Body of pancreas (tissue), 4 donors: ENCODE measurements around the gene ZNF212. TPM values are rescaled to one million over a fixed set of nuclear protein-coding genes. Genes with fewer than 3 reads are reported as not detected.
"Not testable (repeated sequence)": the region's sequence is repeated elsewhere in the genome, so short reads cannot be mapped to it uniquely, and the experiment has no call there.

Experiments
- ATAC-seq: fragments of 150-250 bp; one replicate; pipeline ENCODE4 v1.9.1; 2016
- DNase-seq, 4 donors: peaks; one replicate each; pipeline ENCODE4 v3.0.0-alpha.2; 2019
- H3K27ac ChIP-seq, 4 donors: fragments of 200-600 bp; sonication (generic); 1 replicate in 3 of 4; 2 replicates in 1 of 4; pipeline versions ENCODE4 v1.5.1 to v1.6.1; 2016 to 2019; ENCODE audit warnings: mild to moderate bottlenecking in 1 of 4, mixed read lengths in 1 of 4, moderate library complexity in 1 of 4
- H3K27me3 ChIP-seq, 2 donors: fragments of 200-600 bp; sonication (generic); one replicate each; pipeline ENCODE4 v1.6.0; 2016; ENCODE audit warnings: mild to moderate bottlenecking in 1 of 2
- H3K36me3 ChIP-seq, 2 donors: fragments of 200-600 bp; sonication (generic); replicated peaks in 1 of 2; 2 replicates each; pipeline ENCODE4 v1.5.1; 2016; ENCODE audit warnings: low read depth in 2 of 2; ENCODE audit not compliant: insufficient read depth in 1 of 2
- H3K4me1 ChIP-seq: fragments of 200-600 bp; sonication (generic); one replicate; pipeline ENCODE4 v1.6.0; 2016
- H3K4me3 ChIP-seq, 2 donors: fragments of 200-600 bp; sonication (generic); 1 replicate in 1 of 2; 2 replicates in 1 of 2; pipeline ENCODE4 v1.5.1; 2016 to 2019
- H3K9me3 ChIP-seq, 3 donors: fragments of 200-600 bp; sonication (generic); 1 replicate in 2 of 3; 2 replicates in 1 of 3; pipeline ENCODE4 v1.5.1; 2016
- CTCF ChIP-seq, 7 experiments: fragments of 450-650 bp in 4 of 7; fragments of 200-600 bp in 3 of 7; sonication (generic) in 3 of 7; IDR thresholded peaks; one replicate each; pipeline ENCODE4 v1.5.1; 2016 to 2019; ENCODE audit warnings: antibody characterized with exemption in 7 of 7
- POLR2A ChIP-seq, 3 donors: fragments of 450-650 bp; IDR thresholded peaks; one replicate each; pipeline ENCODE4 v1.6.1; 2016; ENCODE audit warnings: antibody characterized with exemption in 3 of 3, mild to moderate bottlenecking in 2 of 3
- WGBS, 2 donors: methylation state at CpG; one replicate each; pipeline ENCODE4 v1.1.5; 2017; 5-methylcytosine and 5-hydroxymethylcytosine counted together
- intact Hi-C: fragments of 100-400 bp; cut with DNase I; formaldehyde crosslinking; loops from one replicate; pipeline ENCODE4 v1.15.1; 2023
- total RNA-seq, 2 donors: library from RNA; depleted of rRNA; stranded (reverse); fragments of >200 nt; gene quantifications; one replicate each; pipeline ENCODE4 v1.1.0, GENCODE V29; 2016

ZNF212 gene
- total RNA-seq, 2 donors from 2014 or later, result 5.7 to 6.6 TPM

GRCh38 chr7:149223761-149224160, 15.7 kb upstream of the ZNF212 start:
- ATAC-seq, result no peak

GRCh38 chr7:149224352-149224751, 15.1 kb upstream of the ZNF212 start:
- no peak overlapping the region for H3K4me3 ChIP-seq
- intact Hi-C loops, result no loop called here
- no peaks in the 10 kb centered on the region for H3K4me1 ChIP-seq
- no peak for TF ChIP-seq POLR2A (IDR thresholded peaks at IDR 0.05)
- TF ChIP-seq CTCF (IDR thresholded peaks at IDR 0.05), result no peak
- no peaks in the 10 kb centered on the region for H3K9me3 ChIP-seq
- H3K36me3 ChIP-seq, result peaks cover 4% of the 10 kb centered on the region in 2 donors
- DNase-seq (no peak), ATAC-seq (no peak)
- no peak overlapping the region for H3K27ac ChIP-seq
- H3K27me3 ChIP-seq, result no peaks in the 10 kb centered on the region
- WGBS, 2 donors, result 95 to 96% methylated on average over 8 to 27 of the region's 37 CpGs

More at GRCh38 chr7:149223761-149224160, 15.7 kb upstream of the ZNF212 start:
- H3K27ac ChIP-seq, result no peak overlapping the region
- no peaks in the 10 kb centered on the region for H3K9me3 ChIP-seq
- no peak overlapping the region for H3K4me3 ChIP-seq
- peaks cover 4% of the 10 kb centered on the region in 2 donors for H3K36me3 ChIP-seq
- DNase-seq, result no peak
- WGBS, 2 donors, result 93% methylated on average over 16 of the region's 39 CpGs; no CpG with 5 or more reads in 1 of the 2 donors
- no peak for TF ChIP-seq POLR2A (IDR thresholded peaks at IDR 0.05)
- no peak for TF ChIP-seq CTCF (IDR thresholded peaks at IDR 0.05)
- no peaks in the 10 kb centered on the region for H3K27me3 ChIP-seq
- intact Hi-C loops, result no loop called here
- no peaks in the 10 kb centered on the region for H3K4me1 ChIP-seq

GRCh38 chr7:149225106-149225505, 14.3 kb upstream of the ZNF212 start:
- Histone ChIP-seq H3K27ac (no peak overlapping the region), H3K4me3 (no peak overlapping the region), H3K4me1 (no peaks in the 10 kb centered on the region), H3K27me3 (no peaks in the 10 kb centered on the region), H3K9me3 (no peaks in the 10 kb centered on the region), H3K36me3 (peaks cover 4% of the 10 kb centered on the region in 2 donors)
- WGBS, 2 donors, result 94% methylated on average over 13 to 19 of the region's 19 CpGs
- no peak for TF ChIP-seq POLR2A (IDR thresholded peaks at IDR 0.05)
- TF ChIP-seq CTCF (IDR thresholded peaks at IDR 0.05), result no peak
- intact Hi-C loops, result no loop called here
- no peak for DNase-seq
- no peak for ATAC-seq

- H3K27me3 ChIP-seq, result no peaks in the 10 kb centered on the region
- ATAC-seq, result no peak
- no peak for TF ChIP-seq POLR2A (IDR thresholded peaks at IDR 0.05)
- TF ChIP-seq CTCF (IDR thresholded peaks at IDR 0.05), result no peak
- H3K36me3 ChIP-seq, result peaks cover 4% of the 10 kb centered on the region in 2 donors
- intact Hi-C loops, result no loop called here
- H3K9me3 ChIP-seq, result no peaks in the 10 kb centered on the region
- WGBS, 2 donors, result 94 to 96% methylated on average over 4 to 22 of the region's 22 CpGs
- no peak overlapping the region for H3K27ac ChIP-seq
- no peak overlapping the region for H3K4me3 ChIP-seq
- no peaks in the 10 kb centered on the region for H3K4me1 ChIP-seq
- no peak for DNase-seq
These were observed 13.8 kb upstream of the ZNF212 start for GRCh38 chr7:149225656-149226055.

- H3K36me3 ChIP-seq, H3K4me3 ChIP-seq, H3K9me3 ChIP-seq, H3K27me3 ChIP-seq, H3K27ac ChIP-seq, intact Hi-C loops, ATAC-seq, H3K4me1 ChIP-seq, DNase-seq: not testable (repeated sequence)
- WGBS, 2 donors, result 90 to 93% methylated on average over 13 to 17 of the region's 17 CpGs
These were observed 13.1 kb upstream of the ZNF212 start for GRCh38 chr7:149226366-149226765.
